B cell (primary cell): Measurements from ENCODE around the gene APH1A.

Experiments
- EZH2 ChIP-seq: IDR thresholded peaks from 2 replicates; pipeline ENCODE4 v1.6.1; 2012; ENCODE audit warnings: borderline replicate concordance, low read depth, mild to moderate bottlenecking, moderate library complexity, low read length; ENCODE audit not compliant: insufficient read depth, poor library complexity, severe bottlenecking
- TF ChIP-seq, protein P1 (sequence below): fragments of 200-600 bp; IDR thresholded peaks from one replicate; pipeline ENCODE4 v1.8.0; 2022; ENCODE audit warnings: antibody characterized with exemption, mild to moderate bottlenecking

DNA sequence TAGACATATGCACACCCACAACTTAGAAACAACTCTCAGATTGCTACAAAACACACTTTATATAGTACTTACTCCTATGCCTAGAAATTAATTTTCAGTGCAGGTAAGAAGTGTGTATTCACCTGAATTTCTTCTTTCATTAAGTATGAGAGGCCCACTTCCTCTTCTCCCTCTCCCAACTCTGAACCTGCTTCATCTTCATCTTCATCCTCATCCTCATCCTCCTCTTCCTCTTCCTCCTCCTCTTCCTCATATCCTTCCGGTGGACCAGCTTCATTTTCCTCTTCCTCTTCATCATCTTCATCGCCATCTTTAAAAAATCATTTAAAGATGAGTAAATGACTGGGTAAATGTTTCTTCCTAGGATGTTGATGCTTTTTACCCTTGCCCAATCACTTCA is 42.3 kb downstream of the APH1A start:
- TF ChIP-seq EZH2, result no peak
- TF ChIP-seq, protein P1, sequence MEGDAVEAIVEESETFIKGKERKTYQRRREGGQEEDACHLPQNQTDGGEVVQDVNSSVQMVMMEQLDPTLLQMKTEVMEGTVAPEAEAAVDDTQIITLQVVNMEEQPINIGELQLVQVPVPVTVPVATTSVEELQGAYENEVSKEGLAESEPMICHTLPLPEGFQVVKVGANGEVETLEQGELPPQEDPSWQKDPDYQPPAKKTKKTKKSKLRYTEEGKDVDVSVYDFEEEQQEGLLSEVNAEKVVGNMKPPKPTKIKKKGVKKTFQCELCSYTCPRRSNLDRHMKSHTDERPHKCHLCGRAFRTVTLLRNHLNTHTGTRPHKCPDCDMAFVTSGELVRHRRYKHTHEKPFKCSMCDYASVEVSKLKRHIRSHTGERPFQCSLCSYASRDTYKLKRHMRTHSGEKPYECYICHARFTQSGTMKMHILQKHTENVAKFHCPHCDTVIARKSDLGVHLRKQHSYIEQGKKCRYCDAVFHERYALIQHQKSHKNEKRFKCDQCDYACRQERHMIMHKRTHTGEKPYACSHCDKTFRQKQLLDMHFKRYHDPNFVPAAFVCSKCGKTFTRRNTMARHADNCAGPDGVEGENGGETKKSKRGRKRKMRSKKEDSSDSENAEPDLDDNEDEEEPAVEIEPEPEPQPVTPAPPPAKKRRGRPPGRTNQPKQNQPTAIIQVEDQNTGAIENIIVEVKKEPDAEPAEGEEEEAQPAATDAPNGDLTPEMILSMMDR, result no peak
